HL-60 (cell line): Measurements from ENCODE around the gene GTF2E1.

Experiments used
- GABPA ChIP-seq: IDR thresholded peaks from 2 replicates; pipeline ENCODE4 v1.6.1; 2012; ENCODE audit warnings: low read depth
- POLR2AphosphoS5 ChIP-seq: IDR thresholded peaks from 2 replicates; pipeline ENCODE4 v1.6.1; 2012; ENCODE audit warnings: low read depth
- SPI1 ChIP-seq: IDR thresholded peaks from 2 replicates; pipeline ENCODE4 v1.6.1; 2012; ENCODE audit warnings: low read depth, mild to moderate bottlenecking, borderline replicate concordance
- TF ChIP-seq, protein P1 (sequence below): IDR thresholded peaks from one replicate; pipeline ENCODE4 v1.5.1; 2011; ENCODE audit warnings: low read length, control low read depth, inconsistent platforms; ENCODE audit not compliant: insufficient read depth
- TF ChIP-seq, protein P2 (sequence below): IDR thresholded peaks from 2 replicates; pipeline ENCODE4 v1.6.1; 2012; ENCODE audit warnings: low read depth; ENCODE audit not compliant: insufficient replicate concordance

DNA sequence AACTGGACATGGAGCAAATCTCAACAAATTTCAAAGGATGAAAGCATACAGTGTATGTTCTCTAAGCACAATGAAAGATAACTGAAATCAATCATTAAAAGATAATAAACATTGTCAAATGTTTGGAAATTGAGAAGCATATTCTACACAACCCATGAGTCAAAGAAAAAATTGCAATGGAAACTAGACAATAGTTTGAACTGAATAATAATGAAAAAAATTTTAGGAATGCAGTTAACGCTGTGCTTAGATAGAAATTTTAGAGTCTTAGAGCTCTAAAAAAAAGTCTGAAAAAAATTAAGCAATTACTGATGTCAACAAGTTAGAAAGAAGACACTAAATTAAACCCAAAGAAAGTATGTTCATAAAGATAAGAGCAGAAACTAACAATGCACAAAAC, 15.8 kb upstream of the GTF2E1 start:
- TF ChIP-seq, protein P1, sequence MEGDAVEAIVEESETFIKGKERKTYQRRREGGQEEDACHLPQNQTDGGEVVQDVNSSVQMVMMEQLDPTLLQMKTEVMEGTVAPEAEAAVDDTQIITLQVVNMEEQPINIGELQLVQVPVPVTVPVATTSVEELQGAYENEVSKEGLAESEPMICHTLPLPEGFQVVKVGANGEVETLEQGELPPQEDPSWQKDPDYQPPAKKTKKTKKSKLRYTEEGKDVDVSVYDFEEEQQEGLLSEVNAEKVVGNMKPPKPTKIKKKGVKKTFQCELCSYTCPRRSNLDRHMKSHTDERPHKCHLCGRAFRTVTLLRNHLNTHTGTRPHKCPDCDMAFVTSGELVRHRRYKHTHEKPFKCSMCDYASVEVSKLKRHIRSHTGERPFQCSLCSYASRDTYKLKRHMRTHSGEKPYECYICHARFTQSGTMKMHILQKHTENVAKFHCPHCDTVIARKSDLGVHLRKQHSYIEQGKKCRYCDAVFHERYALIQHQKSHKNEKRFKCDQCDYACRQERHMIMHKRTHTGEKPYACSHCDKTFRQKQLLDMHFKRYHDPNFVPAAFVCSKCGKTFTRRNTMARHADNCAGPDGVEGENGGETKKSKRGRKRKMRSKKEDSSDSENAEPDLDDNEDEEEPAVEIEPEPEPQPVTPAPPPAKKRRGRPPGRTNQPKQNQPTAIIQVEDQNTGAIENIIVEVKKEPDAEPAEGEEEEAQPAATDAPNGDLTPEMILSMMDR: no peak
- TF ChIP-seq POLR2AphosphoS5 (no peak), SPI1 (no peak), GABPA (no peak)
- TF ChIP-seq, protein P2, sequence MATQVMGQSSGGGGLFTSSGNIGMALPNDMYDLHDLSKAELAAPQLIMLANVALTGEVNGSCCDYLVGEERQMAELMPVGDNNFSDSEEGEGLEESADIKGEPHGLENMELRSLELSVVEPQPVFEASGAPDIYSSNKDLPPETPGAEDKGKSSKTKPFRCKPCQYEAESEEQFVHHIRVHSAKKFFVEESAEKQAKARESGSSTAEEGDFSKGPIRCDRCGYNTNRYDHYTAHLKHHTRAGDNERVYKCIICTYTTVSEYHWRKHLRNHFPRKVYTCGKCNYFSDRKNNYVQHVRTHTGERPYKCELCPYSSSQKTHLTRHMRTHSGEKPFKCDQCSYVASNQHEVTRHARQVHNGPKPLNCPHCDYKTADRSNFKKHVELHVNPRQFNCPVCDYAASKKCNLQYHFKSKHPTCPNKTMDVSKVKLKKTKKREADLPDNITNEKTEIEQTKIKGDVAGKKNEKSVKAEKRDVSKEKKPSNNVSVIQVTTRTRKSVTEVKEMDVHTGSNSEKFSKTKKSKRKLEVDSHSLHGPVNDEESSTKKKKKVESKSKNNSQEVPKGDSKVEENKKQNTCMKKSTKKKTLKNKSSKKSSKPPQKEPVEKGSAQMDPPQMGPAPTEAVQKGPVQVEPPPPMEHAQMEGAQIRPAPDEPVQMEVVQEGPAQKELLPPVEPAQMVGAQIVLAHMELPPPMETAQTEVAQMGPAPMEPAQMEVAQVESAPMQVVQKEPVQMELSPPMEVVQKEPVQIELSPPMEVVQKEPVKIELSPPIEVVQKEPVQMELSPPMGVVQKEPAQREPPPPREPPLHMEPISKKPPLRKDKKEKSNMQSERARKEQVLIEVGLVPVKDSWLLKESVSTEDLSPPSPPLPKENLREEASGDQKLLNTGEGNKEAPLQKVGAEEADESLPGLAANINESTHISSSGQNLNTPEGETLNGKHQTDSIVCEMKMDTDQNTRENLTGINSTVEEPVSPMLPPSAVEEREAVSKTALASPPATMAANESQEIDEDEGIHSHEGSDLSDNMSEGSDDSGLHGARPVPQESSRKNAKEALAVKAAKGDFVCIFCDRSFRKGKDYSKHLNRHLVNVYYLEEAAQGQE: no peak
